SK-N-SH (cell line): ENCODE data around the gene VASN. TPM values are rescaled to one million over a fixed set of nuclear protein-coding genes. Genes with fewer than 3 reads are reported as not detected.

Source experiments
- CTCF ChIA-PET: fragments of 300-600, 350-600 bp; formaldehyde crosslinking; extraction: SDS; loops from one replicate; lab custom pipeline; 2021; lab: Yijun Ruan, JAX
- POLR2A ChIA-PET: fragments of 350-600 bp; sonication (Branson Sonifier 250); formaldehyde crosslinking; extraction: SDS; loops from one replicate; lab custom pipeline; 2020; ENCODE audit warnings: antibody characterized with exemption, inconsistent platforms; lab: Yijun Ruan, JAX
- DNase-seq: peaks from one replicate; pipeline ENCODE4 v3.0.0; 2012
- H2AFZ ChIP-seq: fragments of 200-600 bp; sonication (generic); 2 replicates; pipeline ENCODE4 v1.8.1; 2016; ENCODE audit warnings: antibody characterized with exemption, mild to moderate bottlenecking, low read depth
- H3F3A ChIP-seq: fragments of 200-600 bp; sonication (generic); replicated peaks from 2 replicates; pipeline ENCODE3; 2016; ENCODE audit warnings: antibody characterized with exemption, mild to moderate bottlenecking; ENCODE audit not compliant: insufficient read depth
- H3K27ac ChIP-seq, 2 experiments: fragments of 200-500 bp in 1 of 2; fragments of 200-600 bp in 1 of 2; sonication (Bioruptor generic) in 1 of 2; sonication (generic), shearing (Covaris generic) in 1 of 2; 2 replicates each; pipeline versions ENCODE4 v1.5.1 to v1.6.1; 2014 to 2016; ENCODE audit warnings: low read depth in 2 of 2, inconsistent platforms in 1 of 2, low read length in 1 of 2, mild to moderate bottlenecking in 1 of 2, mixed read lengths in 1 of 2
- H3K27me3 ChIP-seq: fragments of 200-600 bp; sonication (generic), shearing (Covaris generic); 2 replicates; pipeline ENCODE4 v1.6.1; 2016; ENCODE audit warnings: mixed run types; ENCODE audit not compliant: insufficient read depth
- H3K36me3 ChIP-seq, 2 experiments: fragments of 200-500 bp in 1 of 2; fragments of 200-600 bp in 1 of 2; sonication (Bioruptor generic) in 1 of 2; sonication (generic) in 1 of 2; replicated peaks in 1 of 2; 2 replicates each; pipeline versions ENCODE3 to v1.5.1; 2014 to 2016; ENCODE audit warnings: low read length in 1 of 2, mild to moderate bottlenecking in 1 of 2; ENCODE audit not compliant: insufficient read depth in 2 of 2, control insufficient read depth in 1 of 2
- H3K4me1 ChIP-seq, 2 experiments: fragments of 200-500 bp in 1 of 2; fragments of 200-600 bp in 1 of 2; sonication (Bioruptor generic) in 1 of 2; sonication (generic), shearing (Covaris generic) in 1 of 2; 2 replicates each; pipeline versions ENCODE4 v1.5.1 to v1.6.1; 2014 to 2016; ENCODE audit warnings: low read depth in 1 of 2, low read length in 1 of 2, mixed run types in 1 of 2; ENCODE audit not compliant: insufficient read depth in 2 of 2, control insufficient read depth in 1 of 2
- H3K4me2 ChIP-seq: fragments of 200-600 bp; sonication (generic), shearing (Covaris generic); 2 replicates; pipeline ENCODE4 v1.6.1; 2017; ENCODE audit warnings: mixed run types
- H3K4me3 ChIP-seq, 2 experiments: fragments of 200-500 bp in 1 of 2; fragments of 200-600 bp in 1 of 2; sonication (Bioruptor generic) in 1 of 2; sonication (generic), shearing (Covaris generic) in 1 of 2; 2 replicates each; pipeline versions ENCODE4 v1.5.1 to v1.8.1; 2014 to 2016; ENCODE audit warnings: low read depth in 2 of 2, inconsistent platforms in 1 of 2, low read length in 1 of 2, mild to moderate bottlenecking in 1 of 2, mixed read lengths in 1 of 2, moderate library complexity in 1 of 2
- H3K79me2 ChIP-seq: fragments of 200-600 bp; sonication (generic); 2 replicates; pipeline ENCODE4 v1.8.1; 2017; ENCODE audit warnings: mild to moderate bottlenecking; ENCODE audit not compliant: insufficient read depth
- H3K9ac ChIP-seq: fragments of 200-600 bp; sonication (generic); 2 replicates; pipeline ENCODE4 v1.6.1; 2017; ENCODE audit warnings: mixed run types
- H3K9me2 ChIP-seq: fragments of 200-600 bp; sonication (generic); 2 replicates; pipeline ENCODE4 v1.6.1; 2017; ENCODE audit warnings: mixed run types
- H3K9me3 ChIP-seq: fragments of 200-600 bp; sonication (generic); 2 replicates; pipeline ENCODE4 v1.6.1; 2017; ENCODE audit warnings: mixed run types, mild to moderate bottlenecking, moderate library complexity
- H4K20me1 ChIP-seq: fragments of 200-600 bp; sonication (generic); 2 replicates; pipeline ENCODE4 v1.6.1; 2017; ENCODE audit warnings: mild to moderate bottlenecking, mixed run types; ENCODE audit not compliant: insufficient read depth
- ELF1 ChIP-seq: IDR thresholded peaks from 2 replicates; pipeline ENCODE4 v1.4.0; 2012
- EZH2phosphoT487 ChIP-seq: fragments of 200-600 bp; sonication (generic); IDR thresholded peaks from 2 replicates; pipeline ENCODE4 v1.6.1; 2017; ENCODE audit warnings: low read depth, mixed run types, mild to moderate bottlenecking, antibody characterized with exemption, moderate library complexity, borderline replicate concordance
- FOSL2 ChIP-seq: IDR thresholded peaks from 2 replicates; pipeline ENCODE4 v1.4.0; 2012; ENCODE audit warnings: low read depth, mild to moderate bottlenecking, moderate library complexity, borderline replicate concordance
- FOXJ3 ChIP-seq: sonication (generic); formaldehyde crosslinking; IDR thresholded peaks from 2 replicates; pipeline ENCODE4 v1.5.1; 2020; ENCODE audit warnings: mild to moderate bottlenecking, missing genetic modification reagents
- FOXM1 ChIP-seq: IDR thresholded peaks from 2 replicates; pipeline ENCODE4 v1.4.0; 2012; ENCODE audit warnings: low read depth, mild to moderate bottlenecking
- GABPA ChIP-seq: IDR thresholded peaks from 2 replicates; pipeline ENCODE4 v1.4.0; 2012; ENCODE audit warnings: low read depth, mild to moderate bottlenecking
- GATA2 ChIP-seq: sonication (generic); formaldehyde crosslinking; IDR thresholded peaks from 2 replicates; pipeline ENCODE4 v1.5.0; 2020; ENCODE audit warnings: mild to moderate bottlenecking, missing genetic modification reagents
- JUND ChIP-seq: IDR thresholded peaks from 2 replicates; pipeline ENCODE4 v1.4.0; 2012
- MEF2A ChIP-seq: IDR thresholded peaks from 2 replicates; pipeline ENCODE4 v1.4.0; 2012; ENCODE audit warnings: low read depth, borderline replicate concordance
- NRF1 ChIP-seq: IDR thresholded peaks from 2 replicates; pipeline ENCODE4 v1.6.1; 2012; ENCODE audit warnings: low read depth, mild to moderate bottlenecking, low read length
- POLR2AphosphoS5 ChIP-seq: IDR thresholded peaks from 2 replicates; pipeline ENCODE4 v1.6.1; 2012; ENCODE audit warnings: low read depth, low read length
- RAD21 ChIP-seq: IDR thresholded peaks from 2 replicates; pipeline ENCODE4 v1.6.1; 2012; ENCODE audit warnings: mild to moderate bottlenecking, low read length
- RFX5 ChIP-seq: IDR thresholded peaks from 2 replicates; pipeline ENCODE4 v1.6.1; 2012; ENCODE audit warnings: mild to moderate bottlenecking, improper control_type of control experiment, low read length
- RXRA ChIP-seq: IDR thresholded peaks from 2 replicates; pipeline ENCODE4 v1.4.0; 2012; ENCODE audit warnings: low read depth, mild to moderate bottlenecking, borderline replicate concordance
- SIN3A ChIP-seq: IDR thresholded peaks from 2 replicates; pipeline ENCODE4 v1.6.1; 2012; ENCODE audit warnings: low read depth, mild to moderate bottlenecking, low read length, moderate library complexity, borderline replicate concordance
- SMC3 ChIP-seq: IDR thresholded peaks from 2 replicates; pipeline ENCODE4 v1.6.1; 2012; ENCODE audit warnings: low read depth, low read length, improper control_type of control experiment
- TCF12 ChIP-seq: IDR thresholded peaks from 2 replicates; pipeline ENCODE4 v1.4.0; 2012
- YY1 ChIP-seq: IDR thresholded peaks from 2 replicates; pipeline ENCODE4 v1.4.0; 2012; ENCODE audit warnings: low read depth, mild to moderate bottlenecking
- WGBS: methylation state at CpG from one replicate; pipeline ENCODE4 v1.1.6; 2017; ENCODE audit warnings: low lambda C conversion rate; 5-methylcytosine and 5-hydroxymethylcytosine counted together
- polyA plus RNA-seq, 3 experiments: library from polyadenylated mRNA; depleted of rRNA; stranded (reverse); fragments of >200 nt; gene quantifications; 2 replicates each; pipeline ENCODE4 v1.2.3, GENCODE V29; 2012
- TF ChIP-seq, protein P1 (sequence below): IDR thresholded peaks from 2 replicates; pipeline ENCODE4 v1.6.1; 2012; ENCODE audit warnings: mild to moderate bottlenecking, low read depth, low read length, moderate library complexity
- TF ChIP-seq, protein P2 (sequence below): IDR thresholded peaks from 2 replicates; pipeline ENCODE4 v1.4.0; 2012; ENCODE audit warnings: low read depth, borderline replicate concordance
- TF ChIP-seq, protein P3 (sequence below): IDR thresholded peaks from 2 replicates; pipeline ENCODE4 v1.4.0; 2012; ENCODE audit warnings: low read depth
- TF ChIP-seq, protein P4 (sequence below): IDR thresholded peaks from 2 replicates; pipeline ENCODE4; 2012
- TF ChIP-seq, protein P5 (sequence below): fragments of 150-350 bp; IDR thresholded peaks from 2 replicates; pipeline ENCODE4 v1.6.1; 2016; ENCODE audit warnings: mild to moderate bottlenecking, low read depth, low read length

Gene VASN
- polyA plus RNA-seq, 1 of the 3 experiments (the other 2 are of a cell fraction): 37.4 TPM

DNA sequence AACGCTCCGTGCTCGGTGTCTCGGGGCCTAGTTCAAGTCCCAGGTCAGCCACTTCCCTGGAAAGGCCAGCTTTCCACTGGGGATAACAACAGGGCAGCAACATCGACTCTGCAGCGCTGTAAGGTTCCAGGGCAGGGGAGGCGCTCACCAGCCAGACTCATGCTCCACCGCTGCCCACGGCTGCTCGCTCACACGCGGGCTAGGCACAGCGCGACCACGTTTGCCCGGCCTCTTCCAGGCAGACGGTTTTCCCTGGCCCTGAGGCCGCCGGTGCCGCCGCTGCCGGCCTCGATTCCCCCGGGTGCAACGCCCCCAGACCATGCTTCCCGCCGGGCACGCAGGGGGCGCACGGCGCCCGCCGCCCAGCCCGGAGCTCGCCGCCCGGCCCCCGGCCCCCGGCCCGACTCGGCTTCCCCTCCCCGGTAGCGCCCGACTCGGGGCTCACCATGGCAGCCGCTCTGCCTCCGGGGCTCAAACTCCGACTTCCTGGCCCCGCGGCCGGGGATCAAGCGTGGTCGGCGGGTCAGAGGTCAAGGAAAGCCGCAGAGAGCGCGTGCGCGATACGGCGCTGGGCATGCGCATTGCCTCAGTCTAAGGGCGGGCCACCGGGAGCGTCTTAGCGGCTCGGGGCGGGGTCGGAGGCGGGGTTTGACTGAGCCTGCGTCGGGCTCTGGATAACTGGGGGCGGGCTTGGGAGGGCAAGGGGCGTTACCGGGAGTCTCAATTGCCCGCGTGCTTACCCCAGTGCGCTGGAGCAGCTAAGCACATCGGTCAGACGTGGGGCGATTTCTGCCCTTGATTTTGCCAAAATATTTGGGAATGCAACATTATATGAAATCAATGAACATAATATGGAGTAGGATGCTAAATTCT, 20.6 kb upstream of the VASN start, which contains the start of gene PAM16:
Gene PAM16 (minus strand): TSS at position 535 of the 873 bp plus-strand sequence. CDS start 87 bp downstream, at position 448.
- Histone ChIP-seq H3K9ac (peak within 1 kb of the TSS; percentile 78), H2AFZ (peak within 1 kb of the TSS; percentile 42; the same call in 1 of the 2 replicates), H3F3A (peaks cover 20% of the 10 kb centered on the region), H3K9me2 (no peaks in the 10 kb centered on the region), H3K27me3 (no peaks in the 10 kb centered on the region), H3K4me2 (peak within 1 kb of the TSS; percentile 93), H4K20me1 (peaks cover 23% of the 10 kb centered on the region), H3K36me3 (no peaks in the 10 kb centered on the region), H3K79me2 (peaks cover 50% of the 10 kb centered on the region), H3K4me1 (peaks cover 3 to 10% of the 10 kb centered on the region in 2 experiments; a peak in 3 of 4 replicates), H3K4me3 (peak within 1 kb of the TSS; percentile 67 to 85), H3K27ac (peak within 1 kb of the TSS; percentile 59 to 83), H3K9me3 (no peaks in the 10 kb centered on the region)
- DNase-seq: peak; percentile 99
- 4% methylated on average over 11 of the region's 81 CpGs for WGBS
- ChIA-PET POLR2A (interaction anchor here (0.9 to 1.8 kb wide), 5 partner anchors 10 to 79 kb away, joined by 3 to 5 read pairs (median 4); partner anchors contain the start of gene CORO7), CTCF (interaction anchor here (0.6 to 13.0 kb wide), 15 partner anchors 9 to 151 kb away, joined by 3 to 205 read pairs (median 5); partner anchors contain the start of gene TFAP4)
- TF ChIP-seq YY1 (no peak), POLR2AphosphoS5 (peak; percentile 46; the same call in 1 of the 2 replicates), RFX5 (no peak), NRF1 (peak; percentile 95), FOSL2 (no peak), FOXM1 (no peak), GATA2 (CRISPR knock-in tag) (no peak), MEF2A (no peak), FOXJ3 (CRISPR knock-in tag) (no peak), SMC3 (no peak), EZH2phosphoT487 (no peak), TCF12 (no peak), SIN3A (no peak), RXRA (no peak), ELF1 (no peak), GABPA (no peak), RAD21 (no peak), JUND (no peak)
- TF ChIP-seq, protein P1, sequence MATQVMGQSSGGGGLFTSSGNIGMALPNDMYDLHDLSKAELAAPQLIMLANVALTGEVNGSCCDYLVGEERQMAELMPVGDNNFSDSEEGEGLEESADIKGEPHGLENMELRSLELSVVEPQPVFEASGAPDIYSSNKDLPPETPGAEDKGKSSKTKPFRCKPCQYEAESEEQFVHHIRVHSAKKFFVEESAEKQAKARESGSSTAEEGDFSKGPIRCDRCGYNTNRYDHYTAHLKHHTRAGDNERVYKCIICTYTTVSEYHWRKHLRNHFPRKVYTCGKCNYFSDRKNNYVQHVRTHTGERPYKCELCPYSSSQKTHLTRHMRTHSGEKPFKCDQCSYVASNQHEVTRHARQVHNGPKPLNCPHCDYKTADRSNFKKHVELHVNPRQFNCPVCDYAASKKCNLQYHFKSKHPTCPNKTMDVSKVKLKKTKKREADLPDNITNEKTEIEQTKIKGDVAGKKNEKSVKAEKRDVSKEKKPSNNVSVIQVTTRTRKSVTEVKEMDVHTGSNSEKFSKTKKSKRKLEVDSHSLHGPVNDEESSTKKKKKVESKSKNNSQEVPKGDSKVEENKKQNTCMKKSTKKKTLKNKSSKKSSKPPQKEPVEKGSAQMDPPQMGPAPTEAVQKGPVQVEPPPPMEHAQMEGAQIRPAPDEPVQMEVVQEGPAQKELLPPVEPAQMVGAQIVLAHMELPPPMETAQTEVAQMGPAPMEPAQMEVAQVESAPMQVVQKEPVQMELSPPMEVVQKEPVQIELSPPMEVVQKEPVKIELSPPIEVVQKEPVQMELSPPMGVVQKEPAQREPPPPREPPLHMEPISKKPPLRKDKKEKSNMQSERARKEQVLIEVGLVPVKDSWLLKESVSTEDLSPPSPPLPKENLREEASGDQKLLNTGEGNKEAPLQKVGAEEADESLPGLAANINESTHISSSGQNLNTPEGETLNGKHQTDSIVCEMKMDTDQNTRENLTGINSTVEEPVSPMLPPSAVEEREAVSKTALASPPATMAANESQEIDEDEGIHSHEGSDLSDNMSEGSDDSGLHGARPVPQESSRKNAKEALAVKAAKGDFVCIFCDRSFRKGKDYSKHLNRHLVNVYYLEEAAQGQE: no peak
- TF ChIP-seq, protein P2, sequence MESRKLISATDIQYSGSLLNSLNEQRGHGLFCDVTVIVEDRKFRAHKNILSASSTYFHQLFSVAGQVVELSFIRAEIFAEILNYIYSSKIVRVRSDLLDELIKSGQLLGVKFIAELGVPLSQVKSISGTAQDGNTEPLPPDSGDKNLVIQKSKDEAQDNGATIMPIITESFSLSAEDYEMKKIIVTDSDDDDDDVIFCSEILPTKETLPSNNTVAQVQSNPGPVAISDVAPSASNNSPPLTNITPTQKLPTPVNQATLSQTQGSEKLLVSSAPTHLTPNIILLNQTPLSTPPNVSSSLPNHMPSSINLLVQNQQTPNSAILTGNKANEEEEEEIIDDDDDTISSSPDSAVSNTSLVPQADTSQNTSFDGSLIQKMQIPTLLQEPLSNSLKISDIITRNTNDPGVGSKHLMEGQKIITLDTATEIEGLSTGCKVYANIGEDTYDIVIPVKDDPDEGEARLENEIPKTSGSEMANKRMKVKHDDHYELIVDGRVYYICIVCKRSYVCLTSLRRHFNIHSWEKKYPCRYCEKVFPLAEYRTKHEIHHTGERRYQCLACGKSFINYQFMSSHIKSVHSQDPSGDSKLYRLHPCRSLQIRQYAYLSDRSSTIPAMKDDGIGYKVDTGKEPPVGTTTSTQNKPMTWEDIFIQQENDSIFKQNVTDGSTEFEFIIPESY: no peak
- TF ChIP-seq, protein P3, sequence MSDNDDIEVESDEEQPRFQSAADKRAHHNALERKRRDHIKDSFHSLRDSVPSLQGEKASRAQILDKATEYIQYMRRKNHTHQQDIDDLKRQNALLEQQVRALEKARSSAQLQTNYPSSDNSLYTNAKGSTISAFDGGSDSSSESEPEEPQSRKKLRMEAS: peak; percentile 78
- TF ChIP-seq, protein P4, sequence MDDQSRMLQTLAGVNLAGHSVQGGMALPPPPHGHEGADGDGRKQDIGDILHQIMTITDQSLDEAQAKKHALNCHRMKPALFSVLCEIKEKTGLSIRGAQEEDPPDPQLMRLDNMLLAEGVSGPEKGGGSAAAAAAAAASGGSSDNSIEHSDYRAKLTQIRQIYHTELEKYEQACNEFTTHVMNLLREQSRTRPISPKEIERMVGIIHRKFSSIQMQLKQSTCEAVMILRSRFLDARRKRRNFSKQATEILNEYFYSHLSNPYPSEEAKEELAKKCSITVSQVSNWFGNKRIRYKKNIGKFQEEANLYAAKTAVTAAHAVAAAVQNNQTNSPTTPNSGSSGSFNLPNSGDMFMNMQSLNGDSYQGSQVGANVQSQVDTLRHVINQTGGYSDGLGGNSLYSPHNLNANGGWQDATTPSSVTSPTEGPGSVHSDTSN: no peak
- TF ChIP-seq, protein P5, sequence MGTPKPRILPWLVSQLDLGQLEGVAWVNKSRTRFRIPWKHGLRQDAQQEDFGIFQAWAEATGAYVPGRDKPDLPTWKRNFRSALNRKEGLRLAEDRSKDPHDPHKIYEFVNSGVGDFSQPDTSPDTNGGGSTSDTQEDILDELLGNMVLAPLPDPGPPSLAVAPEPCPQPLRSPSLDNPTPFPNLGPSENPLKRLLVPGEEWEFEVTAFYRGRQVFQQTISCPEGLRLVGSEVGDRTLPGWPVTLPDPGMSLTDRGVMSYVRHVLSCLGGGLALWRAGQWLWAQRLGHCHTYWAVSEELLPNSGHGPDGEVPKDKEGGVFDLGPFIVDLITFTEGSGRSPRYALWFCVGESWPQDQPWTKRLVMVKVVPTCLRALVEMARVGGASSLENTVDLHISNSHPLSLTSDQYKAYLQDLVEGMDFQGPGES: no peak
